WTC11 (cell line): ENCODE results near the gene CHRM1. TPM values are rescaled to one million over a fixed set of nuclear protein-coding genes. Genes with fewer than 3 reads are reported as not detected.

Experiments
- ATAC-seq: fragments of 200-7000 bp; cut with Tn5 transposase; 2 replicates; pipeline ENCODE4 v1.10.0; 2021; ENCODE audit warnings: mild to moderate bottlenecking, moderate library complexity
- CTCF ChIA-PET: fragments of 300-600 bp; sonication (Branson Sonifier 250); formaldehyde crosslinking; loops from one replicate; lab custom pipeline; 2021; ENCODE audit warnings: antibody characterized with exemption; lab: Charles Lee
- POLR2A ChIA-PET: fragments of 350-600 bp; sonication (Branson Sonifier 250); formaldehyde crosslinking; loops from one replicate; lab custom pipeline; 2021; ENCODE audit warnings: antibody characterized with exemption; lab: Charles Lee
- DNase-seq: peaks from one replicate; pipeline ENCODE4 v3.0.0; 2021; ENCODE audit warnings: low spot score
- H3K27ac Mint-ChIP-seq: 2 replicates; pipeline ENCODE4 v1.8.0; 2021; ENCODE audit warnings: mixed read lengths
- H3K27me3 Mint-ChIP-seq: 2 replicates; pipeline ENCODE4 v1.8.0; 2021; ENCODE audit warnings: low read depth, mild to moderate bottlenecking, moderate library complexity, mixed read lengths
- H3K36me3 Mint-ChIP-seq: 2 replicates; pipeline ENCODE4 v1.8.0; 2021; ENCODE audit warnings: mixed read lengths
- H3K4me1 Mint-ChIP-seq: 2 replicates; pipeline ENCODE4 v1.8.0; 2022; ENCODE audit warnings: mixed read lengths
- H3K4me3 Mint-ChIP-seq: 2 replicates; pipeline ENCODE4 v1.8.0; 2021; ENCODE audit warnings: mild to moderate bottlenecking, moderate library complexity, mixed read lengths
- H3K9me3 Mint-ChIP-seq: 2 replicates; pipeline ENCODE4 v1.8.0; 2021; ENCODE audit warnings: mixed read lengths
- CTCF ChIP-seq: fragments of 200-600 bp; IDR thresholded peaks from 2 replicates; pipeline ENCODE4 v1.8.0; 2022; ENCODE audit warnings: antibody characterized with exemption
- ESRRA ChIP-seq: sonication (generic); formaldehyde crosslinking; IDR thresholded peaks from 2 replicates; pipeline ENCODE4 v1.8.1; 2022; ENCODE audit warnings: mild to moderate bottlenecking, missing genetic modification reagents, borderline replicate concordance
- ETV6 ChIP-seq: sonication (generic); formaldehyde crosslinking; IDR thresholded peaks from 2 replicates; pipeline ENCODE4 v1.8.1; 2022; ENCODE audit warnings: mild to moderate bottlenecking, missing genetic modification reagents
- GRHL2 ChIP-seq: fragments of 250-450 bp; sonication (Bioruptor Pico); IDR thresholded peaks from 2 replicates; pipeline ENCODE4 v1.8.0; 2022; ENCODE audit warnings: mild to moderate bottlenecking, moderate library complexity; ENCODE audit not compliant: insufficient replicate concordance, severe bottlenecking
- HMGXB4 ChIP-seq: sonication (generic); formaldehyde crosslinking; IDR thresholded peaks from 2 replicates; pipeline ENCODE4 v1.8.1; 2023; ENCODE audit warnings: mild to moderate bottlenecking, moderate library complexity, missing genetic modification reagents
- OVOL2 ChIP-seq: fragments of 250-450 bp; sonication (Bioruptor Pico); IDR thresholded peaks from 2 replicates; pipeline ENCODE4 v1.9.0; 2021; ENCODE audit warnings: mild to moderate bottlenecking, borderline replicate concordance
- RELA ChIP-seq: sonication (generic); formaldehyde crosslinking; IDR thresholded peaks from 2 replicates; pipeline ENCODE4 v1.8.1; 2022; ENCODE audit warnings: missing genetic modification reagents, mild to moderate bottlenecking, borderline replicate concordance
- SMAD3 ChIP-seq: sonication (generic); formaldehyde crosslinking; IDR thresholded peaks from 2 replicates; pipeline ENCODE4 v1.8.0; 2022; ENCODE audit warnings: missing genetic modification reagents, mild to moderate bottlenecking, borderline replicate concordance
- USF1 ChIP-seq: sonication (generic); formaldehyde crosslinking; IDR thresholded peaks from 2 replicates; pipeline ENCODE4 v1.8.0; 2022; ENCODE audit warnings: mild to moderate bottlenecking, missing genetic modification reagents
- ZNF263 ChIP-seq: sonication (generic); formaldehyde crosslinking; IDR thresholded peaks from 2 replicates; pipeline ENCODE4 v1.8.1; 2022; ENCODE audit warnings: low read depth, mild to moderate bottlenecking, moderate library complexity, missing genetic modification reagents
- ZNF281 ChIP-seq: sonication (generic); formaldehyde crosslinking; IDR thresholded peaks from 2 replicates; pipeline ENCODE4 v1.8.0; 2023; ENCODE audit warnings: mild to moderate bottlenecking, missing genetic modification reagents
- total RNA-seq: library from RNA; stranded (reverse); gene quantifications from 3 replicates; pipeline ENCODE4 v1.2.3, GENCODE V29; 2021
- TF ChIP-seq, protein P1 (sequence below): sonication (generic); formaldehyde crosslinking; IDR thresholded peaks from 2 replicates; pipeline ENCODE4 v1.8.1; 2023; ENCODE audit warnings: mild to moderate bottlenecking, missing genetic modification reagents
- TF ChIP-seq, protein P2 (sequence below): fragments of 250-450 bp; sonication (Bioruptor Pico); IDR thresholded peaks from 2 replicates; pipeline ENCODE4 v1.9.0; 2021; ENCODE audit warnings: mild to moderate bottlenecking
- TF ChIP-seq, protein P3 (sequence below): fragments of 250-450 bp; sonication (Bioruptor Pico); IDR thresholded peaks from 2 replicates; pipeline ENCODE4 v1.9.0; 2021; ENCODE audit warnings: mild to moderate bottlenecking, borderline replicate concordance
- TF ChIP-seq, protein P4 (sequence below): sonication (generic); formaldehyde crosslinking; IDR thresholded peaks from 2 replicates; pipeline ENCODE4 v1.8.1; 2022; ENCODE audit warnings: missing genetic modification reagents, borderline replicate concordance

Gene CHRM1
- total RNA-seq, 1 experiment from 2014 or later = not detected

GRCh38 chr11:62928011-62928410, 6.8 kb upstream of the CHRM1 start:
- H3K27ac Mint-ChIP-seq = no peak overlapping the region
- H3K9me3 Mint-ChIP-seq = no peaks in the 10 kb centered on the region
- no peak for ATAC-seq
- H3K36me3 Mint-ChIP-seq = no peaks in the 10 kb centered on the region
- POLR2A ChIA-PET = no interaction called here
- H3K4me1 Mint-ChIP-seq = peaks cover 35% of the 10 kb centered on the region
- CTCF ChIA-PET = interaction anchor here (0.5 to 14.1 kb wide), 7 partner anchors 13 to 141 kb away, joined by 3 to 268 read pairs (median 4); no protein-coding TSS in a partner anchor
- peak overlapping the region; percentile 53 for H3K4me3 Mint-ChIP-seq
- no peak for DNase-seq
- peaks cover 71% of the 10 kb centered on the region for H3K27me3 Mint-ChIP-seq
- TF ChIP-seq ESRRA (no peak), HMGXB4 (no peak), ZNF263 (CRISPR knock-in tag) (no peak), USF1 (no peak), SMAD3 (CRISPR knock-in tag) (no peak), RELA (CRISPR knock-in tag) (no peak), OVOL2 (no peak), ETV6 (CRISPR knock-in tag) (no peak), ZNF281 (CRISPR knock-in tag) (no peak), GRHL2 (CRISPR knock-in tag) (no peak), CTCF (no peak)
- TF ChIP-seq, protein P1, sequence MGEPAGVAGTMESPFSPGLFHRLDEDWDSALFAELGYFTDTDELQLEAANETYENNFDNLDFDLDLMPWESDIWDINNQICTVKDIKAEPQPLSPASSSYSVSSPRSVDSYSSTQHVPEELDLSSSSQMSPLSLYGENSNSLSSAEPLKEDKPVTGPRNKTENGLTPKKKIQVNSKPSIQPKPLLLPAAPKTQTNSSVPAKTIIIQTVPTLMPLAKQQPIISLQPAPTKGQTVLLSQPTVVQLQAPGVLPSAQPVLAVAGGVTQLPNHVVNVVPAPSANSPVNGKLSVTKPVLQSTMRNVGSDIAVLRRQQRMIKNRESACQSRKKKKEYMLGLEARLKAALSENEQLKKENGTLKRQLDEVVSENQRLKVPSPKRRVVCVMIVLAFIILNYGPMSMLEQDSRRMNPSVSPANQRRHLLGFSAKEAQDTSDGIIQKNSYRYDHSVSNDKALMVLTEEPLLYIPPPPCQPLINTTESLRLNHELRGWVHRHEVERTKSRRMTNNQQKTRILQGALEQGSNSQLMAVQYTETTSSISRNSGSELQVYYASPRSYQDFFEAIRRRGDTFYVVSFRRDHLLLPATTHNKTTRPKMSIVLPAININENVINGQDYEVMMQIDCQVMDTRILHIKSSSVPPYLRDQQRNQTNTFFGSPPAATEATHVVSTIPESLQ (CRISPR knock-in tag) = no peak
- TF ChIP-seq, protein P2, sequence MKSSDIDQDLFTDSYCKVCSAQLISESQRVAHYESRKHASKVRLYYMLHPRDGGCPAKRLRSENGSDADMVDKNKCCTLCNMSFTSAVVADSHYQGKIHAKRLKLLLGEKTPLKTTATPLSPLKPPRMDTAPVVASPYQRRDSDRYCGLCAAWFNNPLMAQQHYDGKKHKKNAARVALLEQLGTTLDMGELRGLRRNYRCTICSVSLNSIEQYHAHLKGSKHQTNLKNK (CRISPR knock-in tag) = no peak
- TF ChIP-seq, protein P3, sequence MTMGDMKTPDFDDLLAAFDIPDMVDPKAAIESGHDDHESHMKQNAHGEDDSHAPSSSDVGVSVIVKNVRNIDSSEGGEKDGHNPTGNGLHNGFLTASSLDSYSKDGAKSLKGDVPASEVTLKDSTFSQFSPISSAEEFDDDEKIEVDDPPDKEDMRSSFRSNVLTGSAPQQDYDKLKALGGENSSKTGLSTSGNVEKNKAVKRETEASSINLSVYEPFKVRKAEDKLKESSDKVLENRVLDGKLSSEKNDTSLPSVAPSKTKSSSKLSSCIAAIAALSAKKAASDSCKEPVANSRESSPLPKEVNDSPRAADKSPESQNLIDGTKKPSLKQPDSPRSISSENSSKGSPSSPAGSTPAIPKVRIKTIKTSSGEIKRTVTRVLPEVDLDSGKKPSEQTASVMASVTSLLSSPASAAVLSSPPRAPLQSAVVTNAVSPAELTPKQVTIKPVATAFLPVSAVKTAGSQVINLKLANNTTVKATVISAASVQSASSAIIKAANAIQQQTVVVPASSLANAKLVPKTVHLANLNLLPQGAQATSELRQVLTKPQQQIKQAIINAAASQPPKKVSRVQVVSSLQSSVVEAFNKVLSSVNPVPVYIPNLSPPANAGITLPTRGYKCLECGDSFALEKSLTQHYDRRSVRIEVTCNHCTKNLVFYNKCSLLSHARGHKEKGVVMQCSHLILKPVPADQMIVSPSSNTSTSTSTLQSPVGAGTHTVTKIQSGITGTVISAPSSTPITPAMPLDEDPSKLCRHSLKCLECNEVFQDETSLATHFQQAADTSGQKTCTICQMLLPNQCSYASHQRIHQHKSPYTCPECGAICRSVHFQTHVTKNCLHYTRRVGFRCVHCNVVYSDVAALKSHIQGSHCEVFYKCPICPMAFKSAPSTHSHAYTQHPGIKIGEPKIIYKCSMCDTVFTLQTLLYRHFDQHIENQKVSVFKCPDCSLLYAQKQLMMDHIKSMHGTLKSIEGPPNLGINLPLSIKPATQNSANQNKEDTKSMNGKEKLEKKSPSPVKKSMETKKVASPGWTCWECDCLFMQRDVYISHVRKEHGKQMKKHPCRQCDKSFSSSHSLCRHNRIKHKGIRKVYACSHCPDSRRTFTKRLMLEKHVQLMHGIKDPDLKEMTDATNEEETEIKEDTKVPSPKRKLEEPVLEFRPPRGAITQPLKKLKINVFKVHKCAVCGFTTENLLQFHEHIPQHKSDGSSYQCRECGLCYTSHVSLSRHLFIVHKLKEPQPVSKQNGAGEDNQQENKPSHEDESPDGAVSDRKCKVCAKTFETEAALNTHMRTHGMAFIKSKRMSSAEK (CRISPR knock-in tag) = no peak
- TF ChIP-seq, protein P4, sequence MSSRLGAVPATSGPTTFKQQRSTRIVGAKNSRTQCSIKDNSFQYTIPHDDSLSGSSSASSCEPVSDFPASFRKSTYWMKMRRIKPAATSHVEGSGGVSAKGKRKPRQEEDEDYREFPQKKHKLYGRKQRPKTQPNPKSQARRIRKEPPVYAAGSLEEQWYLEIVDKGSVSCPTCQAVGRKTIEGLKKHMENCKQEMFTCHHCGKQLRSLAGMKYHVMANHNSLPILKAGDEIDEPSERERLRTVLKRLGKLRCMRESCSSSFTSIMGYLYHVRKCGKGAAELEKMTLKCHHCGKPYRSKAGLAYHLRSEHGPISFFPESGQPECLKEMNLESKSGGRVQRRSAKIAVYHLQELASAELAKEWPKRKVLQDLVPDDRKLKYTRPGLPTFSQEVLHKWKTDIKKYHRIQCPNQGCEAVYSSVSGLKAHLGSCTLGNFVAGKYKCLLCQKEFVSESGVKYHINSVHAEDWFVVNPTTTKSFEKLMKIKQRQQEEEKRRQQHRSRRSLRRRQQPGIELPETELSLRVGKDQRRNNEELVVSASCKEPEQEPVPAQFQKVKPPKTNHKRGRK (CRISPR knock-in tag) = no peak
